Body of pancreas (tissue), 4 donors: ENCODE results near the gene CCDC195.

ENCODE experiments used
- CTCF ChIP-seq, 7 experiments: fragments of 450-650 bp in 4 of 7; fragments of 200-600 bp in 3 of 7; sonication (generic) in 3 of 7; IDR thresholded peaks; one replicate each; pipeline ENCODE4 v1.5.1; 2016 to 2019; ENCODE audit warnings: antibody characterized with exemption in 7 of 7
- POLR2A ChIP-seq, 3 donors: fragments of 450-650 bp; IDR thresholded peaks; one replicate each; pipeline ENCODE4 v1.6.1; 2016; ENCODE audit warnings: antibody characterized with exemption in 3 of 3, mild to moderate bottlenecking in 2 of 3

DNA sequence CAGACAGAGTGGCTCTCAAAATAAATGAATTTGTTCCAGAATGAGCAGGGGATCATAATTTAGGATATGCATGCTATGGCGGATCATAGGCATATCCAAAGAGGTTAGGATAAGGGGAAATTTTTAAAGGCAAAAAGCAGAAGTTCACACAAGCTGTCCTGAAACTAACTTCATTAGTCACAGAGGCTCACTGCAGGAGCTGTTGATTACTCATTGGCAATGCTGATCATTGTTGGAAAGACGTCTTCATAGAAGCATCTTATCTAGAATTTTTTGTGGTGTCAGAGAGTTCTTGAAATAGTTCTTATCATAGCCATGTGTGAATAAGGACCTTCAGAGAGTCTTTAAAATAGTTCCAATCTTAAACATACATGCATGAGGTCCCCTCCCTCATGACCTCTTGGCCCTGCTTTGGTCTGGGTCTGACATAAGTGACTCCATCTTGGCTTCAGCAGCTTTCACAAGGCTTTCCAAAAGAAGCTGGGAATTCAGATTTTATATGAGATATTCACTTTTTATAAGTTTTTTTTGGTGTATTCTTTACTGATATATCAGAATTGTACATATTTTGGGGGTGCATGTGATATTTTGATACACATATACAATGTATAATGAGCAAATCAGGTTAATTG, 7.5 kb upstream of the CCDC195 start:
- no peak for TF ChIP-seq CTCF (IDR thresholded peaks at IDR 0.05)
- TF ChIP-seq POLR2A (IDR thresholded peaks at IDR 0.05), result no peak
